ENCODE measurements around the gene ZMIZ1.

Gene ZMIZ1

GRCh38 chr10:79146611-79147130, 77.9 kb downstream of the ZMIZ1 start:
- Histone ChIP-seq H3K27ac (ENCODE audit: low read depth, low read length) (no peak overlapping the region), H3K4me3 (ENCODE audit: low read depth, low read length) (no peak overlapping the region), H3K9ac (ENCODE audit: low read depth, low read length) (no peak overlapping the region), H3K4me1 (ENCODE audit: control insufficient read depth, insufficient read depth, low read length) (peaks cover 21% of the 10 kb centered on the region), H3K9me3 (ENCODE audit: control insufficient read depth, insufficient read depth, low read length) (no peaks in the 10 kb centered on the region), H3K36me3 (ENCODE audit: control insufficient read depth, insufficient read depth, low read length) (no peaks in the 10 kb centered on the region), H3K27me3 (ENCODE audit: control insufficient read depth, insufficient read depth, low read length) (no peaks in the 10 kb centered on the region)

- Histone ChIP-seq H3K27ac (ENCODE audit: low read depth, low read length) (no peak overlapping the region), H3K27me3 (ENCODE audit: control insufficient read depth, insufficient read depth, low read length) (no peaks in the 10 kb centered on the region), H3K4me3 (ENCODE audit: low read depth, low read length) (no peak overlapping the region), H3K9ac (ENCODE audit: low read depth, low read length) (no peak overlapping the region), H3K9me3 (ENCODE audit: control insufficient read depth, insufficient read depth, low read length) (no peaks in the 10 kb centered on the region), H3K4me1 (ENCODE audit: control insufficient read depth, insufficient read depth, low read length) (peaks cover 25% of the 10 kb centered on the region), H3K36me3 (ENCODE audit: control insufficient read depth, insufficient read depth, low read length) (no peaks in the 10 kb centered on the region)
Measured at GRCh38 chr10:79147306-79147705, 78.5 kb downstream of the ZMIZ1 start.

- H3K9me3 ChIP-seq (ENCODE audit: control insufficient read depth, insufficient read depth, low read length): no peaks in the 10 kb centered on the region
- H3K27ac ChIP-seq (ENCODE audit: low read depth, low read length): no peak overlapping the region
- H3K9ac ChIP-seq (ENCODE audit: low read depth, low read length): no peak overlapping the region
- H3K4me1 ChIP-seq (ENCODE audit: control insufficient read depth, insufficient read depth, low read length): peaks cover 25% of the 10 kb centered on the region
- H3K27me3 ChIP-seq (ENCODE audit: control insufficient read depth, insufficient read depth, low read length): no peaks in the 10 kb centered on the region
- no peaks in the 10 kb centered on the region for H3K36me3 ChIP-seq (ENCODE audit: control insufficient read depth, insufficient read depth, low read length)
- no peak overlapping the region for H3K4me3 ChIP-seq (ENCODE audit: low read depth, low read length)
Measured at GRCh38 chr10:79147796-79148451, 79.2 kb downstream of the ZMIZ1 start.

- Histone ChIP-seq H3K9ac (ENCODE audit: low read depth, low read length) (no peak overlapping the region), H3K4me3 (ENCODE audit: low read depth, low read length) (no peak overlapping the region), H3K27me3 (ENCODE audit: control insufficient read depth, insufficient read depth, low read length) (no peaks in the 10 kb centered on the region), H3K36me3 (ENCODE audit: control insufficient read depth, insufficient read depth, low read length) (no peaks in the 10 kb centered on the region), H3K9me3 (ENCODE audit: control insufficient read depth, insufficient read depth, low read length) (no peaks in the 10 kb centered on the region), H3K27ac (ENCODE audit: low read depth, low read length) (no peak overlapping the region), H3K4me1 (ENCODE audit: control insufficient read depth, insufficient read depth, low read length) (peaks cover 25% of the 10 kb centered on the region)
Measured at GRCh38 chr10:79148452-79149344, 79.9 kb downstream of the ZMIZ1 start.

GRCh38 chr10:79149345-79149661, 80.5 kb downstream of the ZMIZ1 start:
- H3K4me1 ChIP-seq (ENCODE audit: control insufficient read depth, insufficient read depth, low read length): peaks cover 23% of the 10 kb centered on the region
- H3K9me3 ChIP-seq (ENCODE audit: control insufficient read depth, insufficient read depth, low read length): no peaks in the 10 kb centered on the region
- H3K27me3 ChIP-seq (ENCODE audit: control insufficient read depth, insufficient read depth, low read length): no peaks in the 10 kb centered on the region
- H3K4me3 ChIP-seq (ENCODE audit: low read depth, low read length): no peak overlapping the region
- H3K36me3 ChIP-seq (ENCODE audit: control insufficient read depth, insufficient read depth, low read length): no peaks in the 10 kb centered on the region
- H3K27ac ChIP-seq (ENCODE audit: low read depth, low read length): no peak overlapping the region
- H3K9ac ChIP-seq (ENCODE audit: low read depth, low read length): no peak overlapping the region

- H3K4me3 ChIP-seq (ENCODE audit: low read depth, low read length): no peak overlapping the region
- H3K9me3 ChIP-seq (ENCODE audit: control insufficient read depth, insufficient read depth, low read length): no peaks in the 10 kb centered on the region
- no peaks in the 10 kb centered on the region for H3K36me3 ChIP-seq (ENCODE audit: control insufficient read depth, insufficient read depth, low read length)
- H3K27me3 ChIP-seq (ENCODE audit: control insufficient read depth, insufficient read depth, low read length): no peaks in the 10 kb centered on the region
- no peak overlapping the region for H3K27ac ChIP-seq (ENCODE audit: low read depth, low read length)
- H3K9ac ChIP-seq (ENCODE audit: low read depth, low read length): no peak overlapping the region
- H3K4me1 ChIP-seq (ENCODE audit: control insufficient read depth, insufficient read depth, low read length): peaks cover 18% of the 10 kb centered on the region
Measured at GRCh38 chr10:79149662-79150443, 81.1 kb downstream of the ZMIZ1 start.

GRCh38 chr10:79150444-79150754, 81.6 kb downstream of the ZMIZ1 start:
- H3K27ac ChIP-seq (ENCODE audit: low read depth, low read length): no peak overlapping the region
- no peaks in the 10 kb centered on the region for H3K27me3 ChIP-seq (ENCODE audit: control insufficient read depth, insufficient read depth, low read length)
- no peak overlapping the region for H3K9ac ChIP-seq (ENCODE audit: low read depth, low read length)
- no peaks in the 10 kb centered on the region for H3K36me3 ChIP-seq (ENCODE audit: control insufficient read depth, insufficient read depth, low read length)
- no peaks in the 10 kb centered on the region for H3K9me3 ChIP-seq (ENCODE audit: control insufficient read depth, insufficient read depth, low read length)
- peaks cover 19% of the 10 kb centered on the region for H3K4me1 ChIP-seq (ENCODE audit: control insufficient read depth, insufficient read depth, low read length)
- no peak overlapping the region for H3K4me3 ChIP-seq (ENCODE audit: low read depth, low read length)

- H3K4me1 ChIP-seq (ENCODE audit: control insufficient read depth, insufficient read depth, low read length): peaks cover 36% of the 10 kb centered on the region
- no peak overlapping the region for H3K9ac ChIP-seq (ENCODE audit: low read depth, low read length)
- H3K27ac ChIP-seq (ENCODE audit: low read depth, low read length): peak overlapping the region; percentile 79
- H3K9me3 ChIP-seq (ENCODE audit: control insufficient read depth, insufficient read depth, low read length): no peaks in the 10 kb centered on the region
- no peak overlapping the region for H3K4me3 ChIP-seq (ENCODE audit: low read depth, low read length)
- no peaks in the 10 kb centered on the region for H3K36me3 ChIP-seq (ENCODE audit: control insufficient read depth, insufficient read depth, low read length)
- H3K27me3 ChIP-seq (ENCODE audit: control insufficient read depth, insufficient read depth, low read length): no peaks in the 10 kb centered on the region
Measured at GRCh38 chr10:79152423-79152817, 83.7 kb downstream of the ZMIZ1 start.

GRCh38 chr10:79153745-79154144, 85.0 kb downstream of the ZMIZ1 start:
- H3K27me3 ChIP-seq (ENCODE audit: control insufficient read depth, insufficient read depth, low read length): no peaks in the 10 kb centered on the region
- no peaks in the 10 kb centered on the region for H3K9me3 ChIP-seq (ENCODE audit: control insufficient read depth, insufficient read depth, low read length)
- peaks cover 48% of the 10 kb centered on the region for H3K4me1 ChIP-seq (ENCODE audit: control insufficient read depth, insufficient read depth, low read length)
- H3K27ac ChIP-seq (ENCODE audit: low read depth, low read length): no peak overlapping the region
- no peak overlapping the region for H3K9ac ChIP-seq (ENCODE audit: low read depth, low read length)
- no peaks in the 10 kb centered on the region for H3K36me3 ChIP-seq (ENCODE audit: control insufficient read depth, insufficient read depth, low read length)
- H3K4me3 ChIP-seq (ENCODE audit: low read depth, low read length): no peak overlapping the region

GRCh38 chr10:79155301-79156081, 86.7 kb downstream of the ZMIZ1 start:
- Histone ChIP-seq H3K4me1 (ENCODE audit: control insufficient read depth, insufficient read depth, low read length) (peaks cover 54% of the 10 kb centered on the region), H3K27me3 (ENCODE audit: control insufficient read depth, insufficient read depth, low read length) (no peaks in the 10 kb centered on the region), H3K9ac (ENCODE audit: low read depth, low read length) (no peak overlapping the region), H3K36me3 (ENCODE audit: control insufficient read depth, insufficient read depth, low read length) (no peaks in the 10 kb centered on the region), H3K4me3 (ENCODE audit: low read depth, low read length) (no peak overlapping the region), H3K9me3 (ENCODE audit: control insufficient read depth, insufficient read depth, low read length) (no peaks in the 10 kb centered on the region), H3K27ac (ENCODE audit: low read depth, low read length) (peak overlapping the region; percentile 14)

Data from HUES48 (cell line).